Dendritic cell treated with granulocyte-macrophage colony-stimulating factor and Interleukin-4, amounts not matched to agents 40 ng/mL and 50 ng/mL, for 4 days (primary cell): ENCODE data around the gene RNF157.

ENCODE experiments used
- H3K27ac Mint-ChIP-seq: one replicate; pipeline ENCODE4 v1.8.0; 2022; ENCODE audit warnings: mild to moderate bottlenecking, mixed read lengths
- H3K27me3 Mint-ChIP-seq: one replicate; pipeline ENCODE4 v1.8.0; 2022; ENCODE audit warnings: mild to moderate bottlenecking, mixed read lengths
- H3K36me3 Mint-ChIP-seq: one replicate; pipeline ENCODE4 v1.8.0; 2022; ENCODE audit warnings: low read depth, mixed read lengths
- H3K4me1 Mint-ChIP-seq: one replicate; pipeline ENCODE4 v1.8.0; 2022; ENCODE audit warnings: low read depth, mixed read lengths
- H3K4me3 Mint-ChIP-seq: one replicate; pipeline ENCODE4 v1.8.0; 2022; ENCODE audit warnings: mild to moderate bottlenecking, moderate library complexity, mixed read lengths
- H3K9me3 Mint-ChIP-seq: one replicate; pipeline ENCODE4 v1.8.0; 2022; ENCODE audit warnings: mixed read lengths
- intact Hi-C: fragments of 100-400 bp; cut with micrococcal nuclease; formaldehyde crosslinking; loops from one replicate; pipeline ENCODE4 v1.15.0; 2022

Gene RNF157

GRCh38 chr17:76131051-76131691 is 109.1 kb downstream of the RNF157 start:
- Mint-ChIP-seq H3K36me3 (no peaks in the 10 kb centered on the region), H3K9me3 (no peaks in the 10 kb centered on the region)
- intact Hi-C loops = no loop called here

GRCh38 chr17:76130473-76130872 is 109.8 kb downstream of the RNF157 start:
- peaks cover 21% of the 10 kb centered on the region for H3K27me3 Mint-ChIP-seq
- H3K4me3 Mint-ChIP-seq = no peak overlapping the region
- H3K36me3 Mint-ChIP-seq = no peaks in the 10 kb centered on the region
- H3K9me3 Mint-ChIP-seq = no peaks in the 10 kb centered on the region
- peaks cover 8% of the 10 kb centered on the region for H3K4me1 Mint-ChIP-seq
- no peak overlapping the region for H3K27ac Mint-ChIP-seq
- intact Hi-C loops = no loop called here

More at GRCh38 chr17:76131051-76131691, 109.1 kb downstream of the RNF157 start:
- Mint-ChIP-seq H3K4me3 (no peak overlapping the region), H3K4me1 (peaks cover 8% of the 10 kb centered on the region), H3K27ac (no peak overlapping the region), H3K27me3 (peaks cover 21% of the 10 kb centered on the region)

GRCh38 chr17:76125922-76126321 is 114.4 kb downstream of the RNF157 start:
- Mint-ChIP-seq H3K4me1 (peaks cover 21% of the 10 kb centered on the region), H3K9me3 (no peaks in the 10 kb centered on the region), H3K27me3 (peaks cover 33% of the 10 kb centered on the region), H3K36me3 (no peaks in the 10 kb centered on the region), H3K4me3 (no peak overlapping the region), H3K27ac (no peak overlapping the region)
- intact Hi-C loops = no loop called here

GRCh38 chr17:76125391-76125675 is 115.0 kb downstream of the RNF157 start:
- no peaks in the 10 kb centered on the region for H3K9me3 Mint-ChIP-seq
- no peak overlapping the region for H3K4me3 Mint-ChIP-seq
- no peaks in the 10 kb centered on the region for H3K36me3 Mint-ChIP-seq
- no peak overlapping the region for H3K27ac Mint-ChIP-seq
- peaks cover 15% of the 10 kb centered on the region for H3K4me1 Mint-ChIP-seq
- H3K27me3 Mint-ChIP-seq = peaks cover 33% of the 10 kb centered on the region
- intact Hi-C loops = no loop called here

- Mint-ChIP-seq H3K4me3 (no peak overlapping the region), H3K36me3 (no peaks in the 10 kb centered on the region), H3K4me1 (peaks cover 14% of the 10 kb centered on the region), H3K9me3 (no peaks in the 10 kb centered on the region), H3K27ac (no peak overlapping the region), H3K27me3 (peaks cover 36% of the 10 kb centered on the region)
- intact Hi-C loops = no loop called here
Measured at GRCh38 chr17:76124582-76125390, 115.5 kb downstream of the RNF157 start.

GRCh38 chr17:76123749-76124581 is 116.3 kb downstream of the RNF157 start:
- Mint-ChIP-seq H3K36me3 (no peaks in the 10 kb centered on the region), H3K9me3 (no peaks in the 10 kb centered on the region), H3K27me3 (peaks cover 44% of the 10 kb centered on the region), H3K4me1 (peaks cover 14% of the 10 kb centered on the region), H3K4me3 (no peak overlapping the region), H3K27ac (no peak overlapping the region)
- intact Hi-C loops = no loop called here

- intact Hi-C loops = no loop called here
Measured at GRCh38 chr17:76123191-76123499, 117.1 kb downstream of the RNF157 start.

GRCh38 chr17:76122431-76123190 is 117.7 kb downstream of the RNF157 start:
- Mint-ChIP-seq H3K4me3 (peak overlapping the region; percentile 33), H3K4me1 (peaks cover 14% of the 10 kb centered on the region), H3K9me3 (no peaks in the 10 kb centered on the region), H3K27ac (peak overlapping the region; percentile 37), H3K27me3 (peaks cover 46% of the 10 kb centered on the region), H3K36me3 (no peaks in the 10 kb centered on the region)
- intact Hi-C loops = no loop called here

More at GRCh38 chr17:76123191-76123499, 117.1 kb downstream of the RNF157 start:
- Mint-ChIP-seq H3K4me3 (no peak overlapping the region), H3K27me3 (peaks cover 46% of the 10 kb centered on the region), H3K27ac (no peak overlapping the region), H3K4me1 (peaks cover 14% of the 10 kb centered on the region), H3K36me3 (no peaks in the 10 kb centered on the region), H3K9me3 (no peaks in the 10 kb centered on the region)

- Mint-ChIP-seq H3K27me3 (peaks cover 44% of the 10 kb centered on the region), H3K36me3 (no peaks in the 10 kb centered on the region), H3K9me3 (no peaks in the 10 kb centered on the region), H3K4me3 (peak overlapping the region; percentile 55), H3K4me1 (peaks cover 14% of the 10 kb centered on the region), H3K27ac (peak overlapping the region; percentile 37)
- intact Hi-C loops = loop anchor here (1.0 to 2.0 kb wide), 2 partner anchors 61 to 157 kb away; no protein-coding TSS in a partner anchor
Measured at GRCh38 chr17:76121932-76122430, 118.3 kb downstream of the RNF157 start.

- H3K27ac Mint-ChIP-seq = no peak overlapping the region
- intact Hi-C loops = loop anchor here (1.0 to 2.0 kb wide), 2 partner anchors 62 to 159 kb away; no protein-coding TSS in a partner anchor
Measured at GRCh38 chr17:76120658-76121008, 119.7 kb downstream of the RNF157 start.

GRCh38 chr17:76119409-76120371 is 120.6 kb downstream of the RNF157 start:
- Mint-ChIP-seq H3K27ac (peak overlapping the region; percentile 2), H3K4me1 (peaks cover 14% of the 10 kb centered on the region), H3K36me3 (no peaks in the 10 kb centered on the region), H3K27me3 (peaks cover 41% of the 10 kb centered on the region), H3K4me3 (no peak overlapping the region), H3K9me3 (no peaks in the 10 kb centered on the region)
- intact Hi-C loops = loop anchor here (2.0 kb wide), 1 partner anchor 63 kb away; no protein-coding TSS in a partner anchor

More at GRCh38 chr17:76120658-76121008, 119.7 kb downstream of the RNF157 start:
- peaks cover 40% of the 10 kb centered on the region for H3K27me3 Mint-ChIP-seq
- H3K4me1 Mint-ChIP-seq = peaks cover 14% of the 10 kb centered on the region
- H3K4me3 Mint-ChIP-seq = no peak overlapping the region
- no peaks in the 10 kb centered on the region for H3K36me3 Mint-ChIP-seq
- H3K9me3 Mint-ChIP-seq = no peaks in the 10 kb centered on the region

- intact Hi-C loops = no loop called here
Measured at GRCh38 chr17:76115138-76115754, 125.0 kb downstream of the RNF157 start.

More at GRCh38 chr17:76115138-76115754, 125.0 kb downstream of the RNF157 start:
- Mint-ChIP-seq H3K9me3 (peaks cover 8% of the 10 kb centered on the region), H3K4me3 (no peak overlapping the region), H3K27ac (no peak overlapping the region), H3K27me3 (peaks cover 41% of the 10 kb centered on the region), H3K4me1 (no peaks in the 10 kb centered on the region), H3K36me3 (no peaks in the 10 kb centered on the region)
